ENCODE measurements around the gene ZNF219. TPM values are rescaled to one million over a fixed set of nuclear protein-coding genes. Genes with fewer than 3 reads are reported as not detected.

The ZNF219 gene
- total and polyA plus RNA-seq, 10 donors: 5.5 to 26.7 (median 12.1) TPM

- 7 to 17% (median 14%) methylated on average over 4 of the region's 4 CpGs for WGBS, 5 donors
- TF ChIP-seq POLR2A (IDR thresholded peaks at IDR 0.05) (no peak), POLR2AphosphoS5 (IDR thresholded peaks at IDR 0.05) (no peak), CTCF (IDR thresholded peaks at IDR 0.05 in 8 of 11, conservative IDR thresholded peaks at IDR 0.05 in 3 of 11) (peak in 1 of 11 experiments; percentile 4)
- intact Hi-C loops (cut with DNase I; ENCODE audit: low total_unique reads): no loop called here
- Histone ChIP-seq H3K4me3 (peak overlapping the region in 7 of 8 donors; percentile 47 to 84 (median 66)), H3K9me3 (no peaks in the 10 kb centered on the region), H3K27me3 (replicated peaks in 1 of 7) (peaks cover 0 to 53% (median 17%) of the 10 kb centered on the region in 7 donors), H3K4me1 (peaks cover 31 to 87% (median 62%) of the 10 kb centered on the region in 6 donors), H3K27ac (peak overlapping the region; percentile 74 to 94 (median 90)), H3K36me3 (peaks cover 0 to 45% (median 15%) of the 10 kb centered on the region in 6 donors)
- DNase-seq: no peak
Measured at GRCh38 chr14:21072031-21072473, 26.4 kb downstream of the ZNF219 start.

- intact Hi-C loops (cut with DNase I; ENCODE audit: low total_unique reads): no loop called here
- Histone ChIP-seq H3K9me3 (no peaks in the 10 kb centered on the region), H3K27me3 (replicated peaks in 1 of 7) (peaks cover 0 to 57% (median 17%) of the 10 kb centered on the region in 7 donors), H3K36me3 (peaks cover 0 to 38% (median 12%) of the 10 kb centered on the region in 6 donors), H3K4me1 (peaks cover 31 to 82% (median 59%) of the 10 kb centered on the region in 6 donors), H3K27ac (peak overlapping the region; percentile 74 to 94 (median 90)), H3K4me3 (peak overlapping the region; percentile 47 to 84 (median 66))
- DNase-seq: peak; percentile 96
- TF ChIP-seq POLR2A (IDR thresholded peaks at IDR 0.05) (no peak), CTCF (IDR thresholded peaks at IDR 0.05 in 8 of 11, conservative IDR thresholded peaks at IDR 0.05 in 3 of 11) (peak in 4 of 11 experiments; percentile 16 to 51 (median 30)), POLR2AphosphoS5 (IDR thresholded peaks at IDR 0.05) (peak; percentile 43 to 79 (median 78))
- 1 to 2% (median 1%) methylated on average over 30 to 37 of the region's 37 CpGs for WGBS, 5 donors
Measured at GRCh38 chr14:21071225-21072030, 27.0 kb downstream of the ZNF219 start.

GRCh38 chr14:21070610-21071224 lies 27.7 kb downstream of the ZNF219 start:
- H3K27me3 ChIP-seq (replicated peaks in 1 of 7): peaks cover 0 to 61% (median 17%) of the 10 kb centered on the region in 7 donors
- intact Hi-C loops (cut with DNase I; ENCODE audit: low total_unique reads): no loop called here
- peak overlapping the region; percentile 47 to 84 (median 66) for H3K4me3 ChIP-seq
- peaks cover 31 to 75% (median 57%) of the 10 kb centered on the region in 6 donors for H3K4me1 ChIP-seq
- H3K36me3 ChIP-seq: peaks cover 0 to 31% (median 8%) of the 10 kb centered on the region in 6 donors
- peak overlapping the region; percentile 74 to 94 (median 90) for H3K27ac ChIP-seq
- TF ChIP-seq POLR2AphosphoS5 (IDR thresholded peaks at IDR 0.05) (peak in 1 of 3 donors; percentile 7), POLR2A (IDR thresholded peaks at IDR 0.05) (peak in 1 of 3 donors; percentile 5), CTCF (IDR thresholded peaks at IDR 0.05 in 8 of 11, conservative IDR thresholded peaks at IDR 0.05 in 3 of 11) (peak in 1 of 11 experiments; percentile 9)
- 1 to 2% (median 1%) methylated on average over 13 to 23 of the region's 23 CpGs for whole genome bisulfite sequencing, 5 donors
- H3K9me3 ChIP-seq: no peaks in the 10 kb centered on the region
- peak; percentile 89 for DNase-seq
